ENCODE measurements around the gene JPT2.
"Not testable (repeated sequence)": the region's sequence is repeated elsewhere in the genome, so short reads cannot be mapped to it uniquely, and the experiment has no call there.

JPT2 gene

DNA sequence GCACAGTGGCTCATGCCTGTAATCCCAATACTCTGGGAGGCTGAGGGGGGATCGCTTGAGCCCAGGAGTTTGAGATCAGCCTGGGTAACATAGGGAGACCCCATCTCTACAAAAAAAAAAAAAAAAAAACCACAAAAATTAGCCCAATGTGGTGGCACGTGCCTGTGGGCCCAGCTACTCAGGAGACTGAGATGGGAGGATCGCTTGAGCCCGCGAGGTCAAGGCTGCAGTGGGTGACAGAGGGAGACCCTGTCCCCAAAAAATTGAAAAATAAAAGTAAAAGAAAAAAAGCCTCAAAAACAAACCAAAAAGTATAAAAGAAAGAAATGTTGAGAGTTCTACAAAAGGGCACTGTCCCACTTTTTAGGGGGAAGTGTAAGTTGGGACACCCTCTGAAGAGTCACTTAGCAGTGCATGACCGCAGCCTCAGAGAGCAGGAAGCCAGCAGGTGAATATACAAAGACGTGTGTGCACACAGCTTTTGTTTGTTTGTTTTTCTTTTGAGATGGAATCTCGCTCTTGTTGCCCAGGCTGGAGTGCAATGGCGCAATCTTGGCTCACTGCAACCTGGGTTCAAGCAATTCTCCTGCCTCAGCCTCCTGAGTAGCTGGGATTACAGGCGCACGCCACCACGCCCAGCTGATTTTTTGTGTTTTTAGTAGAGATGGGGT lies 41.6 kb downstream of the JPT2 start:
- H4K20me1 ChIP-seq: peaks cover 0 to 77% (median 10%) of the 10 kb centered on the region in 11 experiments; a peak in 14 of 22 replicates
- not testable (repeated sequence) for H3K4me3 ChIP-seq

DNA sequence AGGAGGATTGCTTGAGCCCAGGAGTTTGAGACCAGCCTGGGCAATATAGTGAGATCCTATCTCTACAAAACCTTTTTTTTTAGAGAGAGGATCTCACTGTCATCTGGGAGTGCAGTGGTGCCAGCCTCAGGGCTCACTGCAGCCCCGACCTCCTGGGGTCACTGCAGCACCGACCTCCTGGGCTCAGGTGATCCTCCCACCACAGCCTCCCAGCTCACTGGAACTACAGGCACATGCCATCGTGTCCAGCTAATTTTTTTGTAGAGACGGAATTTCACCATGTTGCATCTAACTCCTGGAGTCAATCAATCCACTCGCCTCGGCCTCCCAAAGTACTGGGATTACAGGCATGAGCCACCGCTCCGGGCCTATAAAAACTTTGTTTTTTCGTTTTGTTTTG lies 43.3 kb downstream of the JPT2 start:
- no peak for TF ChIP-seq Cebpa-rat (IDR thresholded peaks at IDR 0.05)
- no peaks in the 10 kb centered on the region for H3K27me3 ChIP-seq
- H3K9ac ChIP-seq: peak overlapping the region; percentile 37 to 80 (median 76); a peak in 17 of 22 replicates
- peak overlapping the region; percentile 68 to 96 (median 91) for H3K27ac ChIP-seq
- no peak overlapping the region; a peak in 1 of 20 replicates for H3K4me3 ChIP-seq
- H3K36me3 ChIP-seq: peaks cover 17 to 30% (median 24%) of the 10 kb centered on the region in 11 experiments
- no peaks in the 10 kb centered on the region for H3K9me3 ChIP-seq (replicated peaks in 1 of 11)
- peaks cover 0 to 73% (median 6%) of the 10 kb centered on the region in 11 experiments; a peak in 11 of 22 replicates for H4K20me1 ChIP-seq
- H3K4me2 ChIP-seq: peak overlapping the region; percentile 73 to 95 (median 82)
- H3K4me1 ChIP-seq: peaks cover 70 to 99% (median 96%) of the 10 kb centered on the region in 10 experiments

More for the DNA sequence above, 41.6 kb downstream of the JPT2 start:
- peak overlapping the region in 9 of 11 experiments; percentile 46 to 96 (median 91); a peak in 18 of 22 replicates for H3K27ac ChIP-seq
- H3K4me2 ChIP-seq: peak overlapping the region; percentile 36 to 95 (median 77)
- H3K9me3 ChIP-seq (replicated peaks in 1 of 11); H3K27me3 ChIP-seq: not testable (repeated sequence)
- peak in 4 of 11 experiments; percentile 19 to 43 (median 28); a peak in 3 of 22 replicates for TF ChIP-seq Cebpa-rat (IDR thresholded peaks at IDR 0.05)
- peaks cover 63 to 89% (median 81%) of the 10 kb centered on the region in 10 experiments for H3K4me1 ChIP-seq
- peaks cover 17 to 31% (median 26%) of the 10 kb centered on the region in 11 experiments; a peak in 20 of 22 replicates for H3K36me3 ChIP-seq
- H3K9ac ChIP-seq: peak overlapping the region in 6 of 11 experiments; percentile 17 to 48 (median 31); a peak in 6 of 22 replicates

DNA sequence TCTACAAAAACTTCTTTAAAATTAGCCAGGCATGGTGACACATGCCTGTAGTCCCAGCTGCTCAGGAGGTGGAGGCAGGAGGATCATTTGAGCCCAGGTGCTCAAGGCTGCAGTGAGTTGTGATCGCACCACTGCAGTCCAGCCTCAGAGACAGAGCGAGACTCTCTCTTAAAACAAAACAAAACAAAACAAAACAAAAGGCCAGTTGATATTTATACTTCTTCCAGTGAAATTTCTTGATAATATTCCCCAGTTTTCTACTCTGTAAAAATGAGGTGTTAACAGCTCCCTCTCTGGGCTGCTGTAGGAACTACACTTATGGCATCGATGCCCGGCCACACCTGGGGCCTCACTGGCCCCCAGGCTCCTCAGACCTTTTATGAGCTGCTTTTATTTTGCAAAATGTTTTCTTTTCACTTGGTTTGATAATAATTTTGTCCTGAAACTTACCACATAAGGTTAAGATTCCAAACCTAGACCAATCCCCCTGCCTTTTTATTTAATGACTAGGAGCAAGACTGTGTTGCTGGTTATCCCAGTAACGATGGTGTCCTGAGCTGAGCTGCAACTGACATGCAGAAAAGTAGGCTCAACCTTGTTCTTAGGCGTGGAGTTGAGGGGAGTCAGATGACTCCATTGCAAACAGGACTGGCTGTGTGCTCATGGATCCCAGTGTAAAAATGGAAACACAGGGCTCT lies 45.5 kb downstream of the JPT2 start:
- H3K4me2 ChIP-seq: peak overlapping the region; percentile 73 to 95 (median 82)
- H4K20me1 ChIP-seq: peaks cover 3 to 75% (median 25%) of the 10 kb centered on the region in 11 experiments; a peak in 15 of 22 replicates
- no peak overlapping the region; a peak in 1 of 20 replicates for H3K4me3 ChIP-seq
- H3K36me3 ChIP-seq: peaks cover 37 to 49% (median 46%) of the 10 kb centered on the region in 11 experiments
- H3K9me3 ChIP-seq (replicated peaks in 1 of 11): no peaks in the 10 kb centered on the region
- no peak for TF ChIP-seq Cebpa-rat (IDR thresholded peaks at IDR 0.05)
- H3K4me1 ChIP-seq: peaks cover 59 to 78% (median 77%) of the 10 kb centered on the region in 10 experiments
- peak overlapping the region; percentile 68 to 96 (median 91) for H3K27ac ChIP-seq
- H3K9ac ChIP-seq: peak overlapping the region; percentile 51 to 80 (median 78); a peak in 18 of 22 replicates
- H3K27me3 ChIP-seq: no peaks in the 10 kb centered on the region

DNA sequence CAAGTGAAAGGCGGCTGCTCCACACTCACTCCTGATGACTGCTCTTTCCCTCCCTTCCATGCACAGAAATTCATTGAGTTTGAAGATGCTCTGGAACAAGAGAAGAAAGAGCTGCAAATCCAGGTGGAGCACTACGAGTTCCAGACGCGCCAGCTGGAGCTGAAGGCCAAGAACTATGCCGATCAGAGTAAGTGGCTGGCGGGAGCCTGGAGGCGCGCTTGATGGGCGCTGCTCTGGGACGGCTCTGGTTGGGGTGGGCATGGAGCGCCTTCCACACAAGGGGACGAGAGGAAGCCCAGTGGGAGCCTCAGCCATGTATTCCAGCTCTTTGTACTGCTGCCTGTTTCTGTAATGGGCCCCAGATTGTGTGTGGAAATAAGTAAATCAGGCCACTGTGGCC lies 46.4 kb downstream of the JPT2 start:
- H3K27ac ChIP-seq: peak overlapping the region in 9 of 11 experiments; percentile 87 to 96 (median 92); a peak in 15 of 22 replicates
- TF ChIP-seq Cebpa-rat (IDR thresholded peaks at IDR 0.05): no peak

DNA sequence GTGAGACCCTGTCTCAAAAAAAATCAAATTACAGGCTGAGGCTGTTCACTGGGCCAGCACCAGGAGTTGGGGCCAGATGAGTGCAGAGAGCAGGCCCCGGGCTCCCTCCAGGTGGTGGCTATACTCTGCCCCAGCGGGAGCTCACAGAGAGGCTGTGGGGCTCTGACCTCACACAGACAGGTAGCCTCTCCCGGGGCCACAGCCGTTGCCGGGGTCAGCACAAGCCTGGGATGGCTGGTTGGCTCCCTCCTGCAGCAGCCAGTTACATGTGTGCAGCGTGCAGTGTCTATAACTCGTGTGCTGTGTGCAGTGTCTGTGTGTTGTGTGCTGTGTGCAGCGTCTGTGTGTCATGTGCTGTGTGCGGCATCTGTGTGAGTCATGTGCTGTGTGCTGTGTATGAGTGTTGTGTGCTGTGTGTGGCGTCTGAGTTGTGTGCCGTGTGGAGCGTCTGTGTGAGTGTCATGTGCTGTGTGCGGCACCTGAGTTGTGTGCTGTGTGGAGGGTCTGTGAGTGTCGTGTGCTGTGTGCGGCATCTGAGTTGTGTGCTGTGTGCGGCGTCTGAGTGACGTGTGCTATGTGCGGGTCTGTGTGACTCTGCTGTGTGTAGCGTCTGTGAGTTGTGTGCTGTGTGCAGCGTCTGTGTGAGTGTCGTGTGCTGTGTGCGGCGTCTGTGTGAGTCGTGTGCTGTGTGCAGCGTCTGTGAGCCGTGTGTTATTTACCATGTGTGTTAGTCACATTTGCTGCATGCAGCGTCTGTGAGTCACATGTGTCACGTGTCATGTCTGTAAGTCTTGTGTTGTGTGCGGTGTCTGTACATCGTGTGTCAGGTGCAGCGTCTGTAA lies 48.8 kb downstream of the JPT2 start:
- no peak for TF ChIP-seq Cebpa-rat (IDR thresholded peaks at IDR 0.05)
- Histone ChIP-seq H3K4me3 (no peak overlapping the region), H4K20me1 (peaks cover 11 to 72% (median 29%) of the 10 kb centered on the region in 11 experiments; a peak in 16 of 22 replicates), H3K9me3 (replicated peaks in 1 of 11) (no peaks in the 10 kb centered on the region), H3K4me1 (peaks cover 35 to 55% (median 45%) of the 10 kb centered on the region in 10 experiments), H3K27me3 (no peaks in the 10 kb centered on the region), H3K36me3 (peaks cover 67 to 81% (median 75%) of the 10 kb centered on the region in 11 experiments), H3K27ac (peak overlapping the region in 6 of 11 experiments; percentile 3 to 96 (median 92); a peak in 10 of 22 replicates), H3K9ac (peak overlapping the region in 6 of 11 experiments; percentile 7 to 39 (median 20); a peak in 5 of 22 replicates), H3K4me2 (no peak overlapping the region)

More for the DNA sequence above, 46.4 kb downstream of the JPT2 start:
- Histone ChIP-seq H3K4me1 (peaks cover 51 to 69% (median 68%) of the 10 kb centered on the region in 10 experiments), H3K9ac (peak overlapping the region in 6 of 11 experiments; percentile 9 to 42 (median 16); a peak in 3 of 22 replicates), H3K9me3 (replicated peaks in 1 of 11) (no peaks in the 10 kb centered on the region), H4K20me1 (peaks cover 3 to 74% (median 25%) of the 10 kb centered on the region in 11 experiments; a peak in 15 of 22 replicates), H3K4me2 (peak overlapping the region; percentile 60 to 95 (median 77)), H3K36me3 (peaks cover 46 to 58% (median 53%) of the 10 kb centered on the region in 11 experiments), H3K27me3 (no peaks in the 10 kb centered on the region), H3K4me3 (no peak overlapping the region; a peak in 1 of 20 replicates)

DNA sequence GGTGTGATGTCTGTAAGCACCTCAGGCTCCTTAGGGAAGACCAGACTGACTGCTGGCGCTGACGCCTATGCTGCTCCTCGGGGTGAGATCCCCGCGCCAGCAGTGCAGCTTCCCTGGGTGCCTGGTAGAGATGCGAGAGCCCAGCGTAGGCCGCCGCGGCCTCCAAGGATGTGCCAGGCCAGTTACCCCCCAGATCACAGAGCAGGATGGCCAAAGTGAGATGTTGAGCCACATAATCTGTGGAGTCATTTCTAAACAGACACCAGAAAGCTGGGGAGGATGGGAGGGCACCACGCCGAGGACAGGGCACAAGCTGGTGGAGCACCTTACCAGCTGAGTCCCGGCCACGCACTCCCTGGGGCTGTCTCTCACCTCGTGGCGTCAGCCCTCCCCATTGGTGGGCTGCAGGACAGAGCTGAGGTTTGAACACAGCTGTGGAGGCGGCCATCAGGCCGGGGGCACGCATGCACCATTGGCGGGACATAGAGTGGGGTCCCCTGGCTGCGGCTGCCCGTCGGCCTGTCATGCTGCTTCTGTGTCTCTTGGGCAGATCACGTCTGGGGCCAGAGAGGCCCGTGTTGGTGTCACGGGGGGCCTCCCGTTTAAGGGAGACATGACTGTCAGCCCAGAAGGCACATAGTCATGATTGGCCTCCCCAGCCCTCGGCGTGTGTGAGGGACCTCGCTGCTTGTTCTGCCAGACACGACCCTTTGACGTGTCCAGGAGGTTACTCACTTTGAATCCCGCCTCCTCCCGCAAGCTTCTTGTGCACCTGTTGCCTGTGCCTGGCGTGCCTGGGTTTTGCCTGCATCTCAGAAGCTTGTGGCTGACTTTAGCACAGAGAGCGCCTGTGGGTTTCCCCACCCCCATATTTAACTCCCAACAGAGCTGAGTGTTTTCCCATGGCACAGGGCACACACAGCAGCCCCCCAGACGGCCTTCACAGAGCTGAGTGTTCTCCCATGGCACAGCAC lies 49.9 kb downstream of the JPT2 start:
- Histone ChIP-seq H3K9ac (0 out of 22 replicates have a peak overlapping the region, but pooled peaks of 1 of the 11 experiments have one; percentile 18), H3K4me1 (peaks cover 25 to 47% (median 35%) of the 10 kb centered on the region in 10 experiments), H3K4me2 (no peak overlapping the region), H3K9me3 (replicated peaks in 1 of 11) (peaks cover 0 to 7% (median 0%) of the 10 kb centered on the region in 11 experiments; a peak in 4 of 22 replicates), H3K4me3 (no peak overlapping the region), H3K27ac (0 out of 22 replicates have a peak overlapping the region, but pooled peaks of 1 of the 11 experiments have one; percentile 16), H4K20me1 (peaks cover 13 to 82% (median 33%) of the 10 kb centered on the region in 11 experiments; a peak in 16 of 22 replicates), H3K36me3 (peaks cover 77 to 92% (median 85%) of the 10 kb centered on the region in 11 experiments), H3K27me3 (no peaks in the 10 kb centered on the region)
- TF ChIP-seq Cebpa-rat (IDR thresholded peaks at IDR 0.05): no peak

DNA sequence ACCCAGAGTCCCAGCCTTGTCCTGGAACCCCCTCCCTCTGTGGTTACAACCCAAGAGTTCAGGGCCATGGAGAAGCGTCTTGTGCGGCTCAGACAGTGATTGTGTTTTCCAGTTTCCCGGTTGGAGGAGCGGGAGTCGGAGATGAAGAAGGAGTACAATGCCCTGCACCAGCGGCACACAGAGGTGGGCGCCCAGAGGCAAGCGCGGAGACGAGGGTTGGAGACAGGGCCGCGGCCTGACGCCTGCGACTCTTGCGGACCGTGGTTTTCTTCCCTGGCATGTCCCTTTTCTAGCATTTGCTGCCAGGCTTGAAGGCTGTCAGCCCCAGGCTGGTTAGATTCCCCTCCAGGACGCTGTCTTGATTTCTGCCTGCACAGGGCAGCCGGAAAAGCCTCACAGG lies 50.9 kb downstream of the JPT2 start:
- peaks cover 15 to 36% (median 24%) of the 10 kb centered on the region in 10 experiments for H3K4me1 ChIP-seq
- no peak overlapping the region for H3K27ac ChIP-seq
- H4K20me1 ChIP-seq: peaks cover 13 to 84% (median 40%) of the 10 kb centered on the region in 11 experiments; a peak in 16 of 22 replicates
- no peaks in the 10 kb centered on the region for H3K27me3 ChIP-seq
- H3K9me3 ChIP-seq (replicated peaks in 1 of 11): peaks cover 0 to 18% (median 10%) of the 10 kb centered on the region in 11 experiments; a peak in 19 of 22 replicates
- no peak for TF ChIP-seq Cebpa-rat (IDR thresholded peaks at IDR 0.05)
- peaks cover 88 to 100% (median 95%) of the 10 kb centered on the region in 11 experiments for H3K36me3 ChIP-seq
- no peak overlapping the region for H3K4me2 ChIP-seq
- H3K4me3 ChIP-seq: no peak overlapping the region
- H3K9ac ChIP-seq: no peak overlapping the region
